HepG2 (cell line): ENCODE measurements around the gene KLHL17. TPM values are rescaled to one million over a fixed set of nuclear protein-coding genes. Genes with fewer than 3 reads are reported as not detected.

Experiments
- ASH2L ChIP-seq: fragments of 300-600, 200-600 bp; sonication (generic); IDR thresholded peaks from 2 replicates; pipeline ENCODE4 v1.7.0; 2017; ENCODE audit warnings: low read depth, mild to moderate bottlenecking, moderate library complexity, mixed read lengths, low read length; ENCODE audit not compliant: insufficient read length
- CEBPZ ChIP-seq: IDR thresholded peaks from 2 replicates; pipeline ENCODE4 v1.6.1; 2012; ENCODE audit warnings: low read length, improper control_type of control experiment
- ERF ChIP-seq: IDR thresholded peaks from 2 replicates; pipeline ENCODE4 v1.6.1; 2018; ENCODE audit warnings: missing biosample characterization, missing genetic modification reagents
- ETV6 ChIP-seq: sonication (generic); formaldehyde crosslinking; conservative IDR thresholded peaks from 2 replicates; pipeline ENCODE4 v1.4.0; 2020; ENCODE audit warnings: missing genetic modification reagents
- LRRFIP1 ChIP-seq: sonication (generic); formaldehyde crosslinking; conservative IDR thresholded peaks from 2 replicates; pipeline ENCODE4 v1.4.0; 2020; ENCODE audit warnings: missing genetic modification reagents
- MEIS1 ChIP-seq: sonication (generic); formaldehyde crosslinking; IDR thresholded peaks from 2 replicates; pipeline ENCODE4 v1.9.0; 2021; ENCODE audit warnings: mild to moderate bottlenecking, missing genetic modification reagents, moderate library complexity, borderline replicate concordance
- NFYB ChIP-seq: sonication (generic); formaldehyde crosslinking; IDR thresholded peaks from 2 replicates; pipeline ENCODE4 v1.4.0; 2020; ENCODE audit warnings: missing genetic modification reagents
- SMAD1 ChIP-seq: sonication (generic); formaldehyde crosslinking; IDR thresholded peaks from 2 replicates; pipeline ENCODE4 v1.4.0; 2020; ENCODE audit warnings: missing genetic modification reagents, low read depth, mild to moderate bottlenecking, borderline replicate concordance
- TMF1 ChIP-seq: sonication (generic); formaldehyde crosslinking; IDR thresholded peaks from 2 replicates; pipeline ENCODE4 v1.8.1; 2022; ENCODE audit warnings: low read depth, missing genetic modification reagents
- ZBTB4 ChIP-seq: sonication (generic); formaldehyde crosslinking; IDR thresholded peaks from 2 replicates; pipeline ENCODE4 v1.4.0; 2020; ENCODE audit warnings: missing genetic modification reagents, mild to moderate bottlenecking, borderline replicate concordance
- ZNF160 ChIP-seq: sonication (generic); formaldehyde crosslinking; IDR thresholded peaks from 2 replicates; pipeline ENCODE4 v1.8.0; 2022; ENCODE audit warnings: mild to moderate bottlenecking, inconsistent platforms, missing genetic modification reagents
- ZNF292 ChIP-seq: sonication (generic); formaldehyde crosslinking; IDR thresholded peaks from 2 replicates; pipeline ENCODE4 v1.8.1; 2022; ENCODE audit warnings: mild to moderate bottlenecking, low read depth, missing genetic modification reagents, borderline replicate concordance
- ZNF496 ChIP-seq: sonication (generic); formaldehyde crosslinking; IDR thresholded peaks from 2 replicates; pipeline ENCODE4 v1.8.1; 2023; ENCODE audit warnings: mild to moderate bottlenecking, moderate library complexity, missing genetic modification reagents; ENCODE audit not compliant: insufficient replicate concordance
- ZNF503 ChIP-seq: sonication (generic); formaldehyde crosslinking; IDR thresholded peaks from 2 replicates; pipeline ENCODE4 v1.4.0; 2020; ENCODE audit warnings: missing genetic modification reagents
- ZNF552 ChIP-seq: sonication (generic); formaldehyde crosslinking; IDR thresholded peaks from 2 replicates; pipeline ENCODE4 v1.9.0; 2022; ENCODE audit warnings: missing genetic modification reagents, mild to moderate bottlenecking, borderline replicate concordance
- ZNF570 ChIP-seq: sonication (generic); formaldehyde crosslinking; IDR thresholded peaks from 2 replicates; pipeline ENCODE4 v1.4.0; 2020; ENCODE audit warnings: mild to moderate bottlenecking, missing genetic modification reagents, borderline replicate concordance
- ZNF792 ChIP-seq: IDR thresholded peaks from 2 replicates; pipeline ENCODE4 v1.6.1; 2016
- polyA plus RNA-seq, 8 experiments: library from polyadenylated mRNA; depleted of rRNA in 3 of 8; stranded (reverse) in 7 of 8; unstranded in 1 of 8; fragments of >200 nt; fragmentation: Illumina TruSeq in 4 of 8; extraction: Trizol in 4 of 8; gene quantifications; 2 replicates each; pipeline versions ENCODE4 v1.2.1 to v1.2.3, GENCODE V29; 2011 to 2016; ENCODE audit warnings: low read depth in 4 of 8, missing spikeins in 1 of 8, mixed read lengths in 1 of 8; ENCODE audit not compliant: insufficient read depth in 1 of 8
- total RNA-seq, 5 experiments: library from RNA; depleted of rRNA; stranded (reverse); fragments of >200 nt; fragmentation: Illumina TruSeq; extraction: Trizol; gene quantifications; 2 replicates each; pipeline ENCODE4 v1.2.3, GENCODE V29; 2016; ENCODE audit warnings: low read depth in 1 of 5

KLHL17 gene
- total and polyA plus RNA-seq, 2 of the 13 experiments (the other 11 are each of a cell fraction or from before 2014, with no cell fraction given) = 9.3 to 24.7 TPM

- TF ChIP-seq LRRFIP1 (CRISPR knock-in tag) (no peak), ETV6 (CRISPR knock-in tag) (0 out of 2 replicates have a peak, but pooled peaks have one; percentile 33), ZNF570 (no peak), ZNF552 (CRISPR knock-in tag) (no peak; the same call in 1 of the 2 replicates), ZBTB4 (CRISPR knock-in tag) (peak; percentile 97; the same call in 1 of the 2 replicates), TMF1 (CRISPR knock-in tag) (no peak; the same call in 1 of the 2 replicates), ZNF160 (CRISPR knock-in tag) (no peak), NFYB (no peak), CEBPZ (no peak), ZNF292 (CRISPR knock-in tag) (no peak), ZNF496 (no peak), MEIS1 (CRISPR knock-in tag) (peak; percentile 87; the same call in 1 of the 2 replicates), ERF (peak; percentile 80), ZNF503 (CRISPR knock-in tag) (peak; percentile 87), ZNF792 (CRISPR knock-in tag) (peak; percentile 87), ASH2L (peak; percentile 88), SMAD1 (CRISPR knock-in tag) (no peak)
Observed at GRCh38 chr1:1006305-1007159, 46.1 kb downstream of the KLHL17 start (continued).
